K562 (cell line): ENCODE measurements around the gene DNAJB6. TPM values are rescaled to one million over a fixed set of nuclear protein-coding genes. Genes with fewer than 3 reads are reported as not detected.
A peak's percentile ranks its signal among the peaks of the same experiment; 100 is the strongest.

ENCODE experiments used
- ATF1 ChIP-seq, 2 experiments: fragments of 450-650 bp in 1 of 2; IDR thresholded peaks; 2 replicates each; pipeline ENCODE4 v1.6.1; 2016; ENCODE audit warnings: missing compliant biosample characterization in 1 of 2, missing genetic modification characterization in 1 of 2
- CBFA2T2 ChIP-seq: fragments of 450-650 bp; conservative IDR thresholded peaks from 2 replicates; pipeline ENCODE4 v1.6.1; 2017; ENCODE audit warnings: mild to moderate bottlenecking
- CBFA2T3 ChIP-seq: fragments of 450-650 bp; IDR thresholded peaks from 2 replicates; pipeline ENCODE4 v1.6.1; 2017
- CBX2 ChIP-seq: fragments of 200-600 bp; sonication (generic); IDR thresholded peaks from one replicate; pipeline ENCODE4 v1.6.1; 2012; ENCODE audit warnings: mild to moderate bottlenecking, low read length, inconsistent platforms; ENCODE audit not compliant: insufficient read depth, poor library complexity, severe bottlenecking
- DACH1 ChIP-seq: fragments of 450-650 bp; IDR thresholded peaks from 2 replicates; pipeline ENCODE4 v1.6.1; 2018; ENCODE audit not compliant: partially characterized antibody
- DLX4 ChIP-seq: fragments of 250-450 bp; sonication (Bioruptor Pico); IDR thresholded peaks from 2 replicates; pipeline ENCODE4 v1.6.1; 2021; ENCODE audit warnings: mild to moderate bottlenecking
- FOXK1 ChIP-seq: sonication (generic); formaldehyde crosslinking; IDR thresholded peaks from 2 replicates; pipeline ENCODE4 v1.8.0; 2022; ENCODE audit warnings: missing genetic modification reagents, mild to moderate bottlenecking, borderline replicate concordance
- FOXP1 ChIP-seq: sonication (generic); formaldehyde crosslinking; IDR thresholded peaks from 2 replicates; pipeline ENCODE4 v1.8.0; 2022; ENCODE audit warnings: mild to moderate bottlenecking, missing genetic modification reagents
- HMGXB4 ChIP-seq: sonication (generic); formaldehyde crosslinking; IDR thresholded peaks from 2 replicates; pipeline ENCODE4 v1.8.1; 2023; ENCODE audit warnings: mild to moderate bottlenecking, missing genetic modification reagents
- MCM2 ChIP-seq: fragments of 450-650 bp; IDR thresholded peaks from 2 replicates; pipeline ENCODE4 v1.6.1; 2017; ENCODE audit warnings: low read depth, mild to moderate bottlenecking
- MITF ChIP-seq: IDR thresholded peaks from 2 replicates; pipeline ENCODE4 v1.6.1; 2014; ENCODE audit warnings: antibody characterized with exemption
- NR3C1 ChIP-seq: sonication (generic); formaldehyde crosslinking; IDR thresholded peaks from 2 replicates; pipeline ENCODE4 v1.8.1; 2022; ENCODE audit warnings: missing genetic modification reagents
- SP2 ChIP-seq: IDR thresholded peaks from 2 replicates; pipeline ENCODE4 v1.6.1; 2011; ENCODE audit warnings: mild to moderate bottlenecking, low read depth, low read length, moderate library complexity; ENCODE audit not compliant: poor library complexity, severe bottlenecking; ENCODE audit errors: extremely low read depth
- TEAD4 ChIP-seq, 2 experiments: sonication (generic) in 1 of 2; formaldehyde crosslinking in 1 of 2; IDR thresholded peaks; 2 replicates each; pipeline versions ENCODE4 v1.6.1 to v1.8.0; 2012 to 2022; ENCODE audit warnings: borderline replicate concordance in 1 of 2, inconsistent platforms in 1 of 2, low read length in 1 of 2, mild to moderate bottlenecking in 1 of 2, missing genetic modification reagents in 1 of 2
- THRAP3 ChIP-seq: fragments of 450-650 bp; IDR thresholded peaks from 2 replicates; pipeline ENCODE4 v1.6.1; 2016; ENCODE audit warnings: mild to moderate bottlenecking, inconsistent platforms, borderline replicate concordance
- ZBTB1 ChIP-seq: sonication (generic); formaldehyde crosslinking; IDR thresholded peaks from 2 replicates; pipeline ENCODE4 v1.8.1; 2023; ENCODE audit warnings: missing genetic modification reagents, low read depth, mild to moderate bottlenecking, borderline replicate concordance
- ZBTB7A ChIP-seq: IDR thresholded peaks from 2 replicates; pipeline ENCODE4 v1.6.1; 2011; ENCODE audit warnings: low read depth, mild to moderate bottlenecking, low read length, moderate library complexity, borderline replicate concordance; ENCODE audit not compliant: control insufficient read depth
- ZNF175 ChIP-seq: fragments of 200-800 bp; sonication (Bioruptor generic); IDR thresholded peaks from 2 replicates; pipeline ENCODE4 v1.6.1; 2016; ENCODE audit warnings: low read depth, mild to moderate bottlenecking, missing genetic modification characterization, missing compliant biosample characterization
- ZNF224 ChIP-seq: sonication (generic); formaldehyde crosslinking; IDR thresholded peaks from 2 replicates; pipeline ENCODE4 v1.8.0; 2022; ENCODE audit warnings: mild to moderate bottlenecking, missing genetic modification reagents
- ZNF24 ChIP-seq: fragments of 450-650 bp; IDR thresholded peaks from 2 replicates; pipeline ENCODE4 v1.6.1; 2016
- ZNF766 ChIP-seq: fragments of 200-800 bp; sonication (Bioruptor generic); conservative IDR thresholded peaks from 2 replicates; pipeline ENCODE4 v1.6.1; 2016; ENCODE audit warnings: missing genetic modification characterization, missing compliant biosample characterization
- polyA plus RNA-seq, 8 experiments: library from polyadenylated mRNA; depleted of rRNA in 4 of 8; stranded (reverse) in 5 of 8; unstranded in 3 of 8; fragments of >200 nt; fragmentation: Nextera tagmentation in 2 of 8; fragmentation: Illumina TruSeq in 1 of 8; extraction: Ambion mirVana in 2 of 8; extraction: Trizol in 1 of 8; gene quantifications; 2 replicates each; pipeline versions ENCODE4 v1.2.1 to v1.2.3, GENCODE V29; 2011 to 2014; ENCODE audit warnings: inconsistent platforms in 1 of 8, missing spikeins in 1 of 8
- total RNA-seq, 7 experiments: library from RNA; depleted of rRNA in 6 of 7; stranded (reverse); fragments of >200 nt in 6 of 7; fragmentation: Illumina TruSeq in 2 of 7; extraction: Trizol in 2 of 7; gene quantifications; 2 replicates each; pipeline versions ENCODE4 v1.2.1 to v1.2.3, GENCODE V29; 2011 to 2021; ENCODE audit warnings: low replicate concordance in 1 of 7
- TF ChIP-seq, protein P1 (sequence below): sonication (generic); formaldehyde crosslinking; IDR thresholded peaks from 2 replicates; pipeline ENCODE4 v1.8.1; 2023; ENCODE audit warnings: mild to moderate bottlenecking, missing genetic modification reagents

The DNAJB6 gene
- total and polyA plus RNA-seq, 9 of the 15 experiments (the other 6 are each of a cell fraction or from before 2014, with no cell fraction given) = 84.5 to 158 (median 135) TPM

DNA sequence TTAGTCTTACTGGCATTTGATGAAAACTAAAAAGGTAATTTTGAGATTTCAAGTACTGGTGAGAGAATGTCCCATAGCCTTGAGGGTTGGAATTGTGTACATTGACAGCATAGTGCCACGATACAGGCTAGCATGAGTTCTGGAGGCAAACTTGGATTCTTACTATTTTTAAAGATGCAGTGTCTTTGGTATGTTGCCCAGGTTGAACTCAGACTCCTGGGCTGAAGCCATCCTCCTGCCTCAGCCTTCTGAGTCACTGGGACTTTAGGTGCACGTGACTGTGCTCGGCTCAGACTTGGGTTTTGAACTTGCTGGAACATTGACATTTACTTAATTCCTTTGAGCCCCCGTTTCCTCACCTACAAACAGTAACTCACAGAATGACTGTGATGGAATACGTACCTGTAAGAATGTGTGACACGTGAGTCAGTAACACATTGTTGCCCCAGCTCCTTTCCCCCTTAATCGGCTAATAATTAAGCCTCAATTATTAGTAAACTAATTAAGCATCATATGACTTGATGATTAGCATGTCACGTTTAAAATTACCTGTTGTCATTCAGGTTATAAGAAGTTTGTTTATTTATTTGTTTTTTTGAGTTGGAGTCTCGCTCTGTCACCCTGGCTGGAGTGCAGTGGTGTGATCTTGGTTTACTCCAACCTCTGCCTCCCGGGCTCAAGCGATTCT is 10.6 kb downstream of the DNAJB6 start (continued):
- no peak for TF ChIP-seq MITF
- TF ChIP-seq CBFA2T2 = no peak
- peak; percentile 36; the same call in 1 of the 2 replicates for TF ChIP-seq FOXK1 (CRISPR knock-in tag)
- TF ChIP-seq DLX4 (CRISPR knock-in tag) = no peak
- TF ChIP-seq FOXP1 (CRISPR knock-in tag) = no peak
- TF ChIP-seq THRAP3 = no peak
- TF ChIP-seq ZNF24 = no peak
- no peak for TF ChIP-seq SP2
- no peak for TF ChIP-seq MCM2
- no peak for TF ChIP-seq HMGXB4 (CRISPR knock-in tag)
- TF ChIP-seq ZNF766 = no peak
- TF ChIP-seq, protein P1, sequence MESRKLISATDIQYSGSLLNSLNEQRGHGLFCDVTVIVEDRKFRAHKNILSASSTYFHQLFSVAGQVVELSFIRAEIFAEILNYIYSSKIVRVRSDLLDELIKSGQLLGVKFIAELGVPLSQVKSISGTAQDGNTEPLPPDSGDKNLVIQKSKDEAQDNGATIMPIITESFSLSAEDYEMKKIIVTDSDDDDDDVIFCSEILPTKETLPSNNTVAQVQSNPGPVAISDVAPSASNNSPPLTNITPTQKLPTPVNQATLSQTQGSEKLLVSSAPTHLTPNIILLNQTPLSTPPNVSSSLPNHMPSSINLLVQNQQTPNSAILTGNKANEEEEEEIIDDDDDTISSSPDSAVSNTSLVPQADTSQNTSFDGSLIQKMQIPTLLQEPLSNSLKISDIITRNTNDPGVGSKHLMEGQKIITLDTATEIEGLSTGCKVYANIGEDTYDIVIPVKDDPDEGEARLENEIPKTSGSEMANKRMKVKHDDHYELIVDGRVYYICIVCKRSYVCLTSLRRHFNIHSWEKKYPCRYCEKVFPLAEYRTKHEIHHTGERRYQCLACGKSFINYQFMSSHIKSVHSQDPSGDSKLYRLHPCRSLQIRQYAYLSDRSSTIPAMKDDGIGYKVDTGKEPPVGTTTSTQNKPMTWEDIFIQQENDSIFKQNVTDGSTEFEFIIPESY = no peak
- TF ChIP-seq CBFA2T3 = no peak
- TF ChIP-seq CBX2 = no peak
- no peak for TF ChIP-seq ZNF175 (CRISPR knock-in tag)
- TF ChIP-seq ZNF224 = 0 out of 2 replicates have a peak, but pooled peaks have one; percentile 22
- TF ChIP-seq NR3C1 (CRISPR knock-in tag) = no peak
- no peak for TF ChIP-seq ZBTB1
- no peak for TF ChIP-seq ZBTB7A
- TF ChIP-seq TEAD4 (IDR thresholded peaks at IDR 0.05; ENCODE audit: low read length) = no peak
- no peak for TF ChIP-seq TEAD4 (CRISPR knock-in tag; IDR thresholded peaks at IDR 0.05; ENCODE audit: borderline replicate concordance)
- no peak for TF ChIP-seq ATF1 (CRISPR knock-in tag; IDR thresholded peaks at IDR 0.05)
- TF ChIP-seq ATF1 (tag; IDR thresholded peaks at IDR 0.05) = no peak
- TF ChIP-seq DACH1 = peak; percentile 94
